CD8-positive, alpha-beta memory T cell (primary cell): Measurements from ENCODE around the gene KCNAB2. TPM values are rescaled to one million over a fixed set of nuclear protein-coding genes. Genes with fewer than 3 reads are reported as not detected.

Experiments used
- CTCF ChIA-PET: fragments of 350-600 bp; sonication (Branson Sonifier 250); formaldehyde crosslinking; loops from one replicate; lab custom pipeline; 2021; ENCODE audit warnings: antibody characterized with exemption; lab: Charles Lee
- POLR2A ChIA-PET: fragments of 350-600 bp; sonication (Branson Sonifier 250); formaldehyde crosslinking; loops from one replicate; lab custom pipeline; 2021; ENCODE audit warnings: antibody characterized with exemption; lab: Charles Lee
- DNase-seq, 5 donors: peaks; one replicate each; pipeline versions ENCODE4 v3.0.0 to v3.0.0-alpha.2; 2020 to 2022; ENCODE audit warnings: mixed read lengths in 1 of 5
- H3K27ac ChIP-seq: one replicate; pipeline ENCODE4 v1.7.0; 2013; ENCODE audit warnings: low read depth, mild to moderate bottlenecking, low read length, moderate library complexity
- H3K27me3 ChIP-seq: 2 replicates; pipeline ENCODE4 v1.7.0; 2013; ENCODE audit warnings: low read length, mild to moderate bottlenecking; ENCODE audit not compliant: insufficient read depth, poor library complexity, severe bottlenecking
- H3K36me3 ChIP-seq: 2 replicates; pipeline ENCODE4 v1.7.0; 2013; ENCODE audit warnings: mild to moderate bottlenecking, low read length, moderate library complexity; ENCODE audit not compliant: insufficient read depth
- H3K4me1 ChIP-seq: 2 replicates; pipeline ENCODE4 v1.7.0; 2013; ENCODE audit warnings: mild to moderate bottlenecking, low read length, moderate library complexity; ENCODE audit not compliant: insufficient read depth
- H3K4me3 ChIP-seq: 2 replicates; pipeline ENCODE4 v1.7.0; 2013; ENCODE audit warnings: mild to moderate bottlenecking, low read length
- H3K9me3 ChIP-seq: 2 replicates; pipeline ENCODE4 v1.7.0; 2013; ENCODE audit warnings: mild to moderate bottlenecking, low read length
- H3K27ac Mint-ChIP-seq, 8 donors: one replicate each; pipeline ENCODE4 v1.8.0; 2020 to 2021; ENCODE audit warnings: mixed read lengths in 8 of 8, mild to moderate bottlenecking in 6 of 8, inconsistent platforms in 3 of 8, moderate library complexity in 3 of 8
- H3K27me3 Mint-ChIP-seq, 2 donors: one replicate each; pipeline ENCODE4 v1.8.0; 2020 to 2021; ENCODE audit warnings: mixed read lengths in 2 of 2, mild to moderate bottlenecking in 1 of 2, moderate library complexity in 1 of 2
- H3K36me3 Mint-ChIP-seq, 3 donors: one replicate each; pipeline ENCODE4 v1.8.0; 2020 to 2021; ENCODE audit warnings: mixed read lengths in 3 of 3, inconsistent platforms in 1 of 3, mild to moderate bottlenecking in 1 of 3
- H3K4me1 Mint-ChIP-seq, 3 donors: one replicate each; pipeline ENCODE4 v1.8.0; 2020 to 2021; ENCODE audit warnings: mixed read lengths in 3 of 3, inconsistent platforms in 1 of 3, mild to moderate bottlenecking in 1 of 3
- H3K4me3 Mint-ChIP-seq, 7 donors: one replicate each; pipeline ENCODE4 v1.8.0; 2020 to 2021; ENCODE audit warnings: mixed read lengths in 7 of 7, mild to moderate bottlenecking in 6 of 7, moderate library complexity in 4 of 7, inconsistent platforms in 2 of 7
- H3K9me3 Mint-ChIP-seq, 5 donors: one replicate each; pipeline ENCODE4 v1.8.0; 2020 to 2022; ENCODE audit warnings: mixed read lengths in 5 of 5, mild to moderate bottlenecking in 3 of 5, moderate library complexity in 2 of 5, inconsistent platforms in 1 of 5
- polyA plus RNA-seq: library from polyadenylated mRNA; unstranded; fragments of 300-500 nt; fragmentation: Illumina TruSeq; gene quantifications from one replicate; pipeline ENCODE4 v1.2.3, GENCODE V29; 2021
- total RNA-seq, 2 experiments: library from RNA; stranded (reverse); gene quantifications; one replicate each; pipeline ENCODE4 v1.2.3, GENCODE V29; 2021

The KCNAB2 gene
- total and polyA plus RNA-seq, 3 experiments from 2014 or later = 52.6 to 171 (median 171) TPM

GRCh38 chr1:6001992-6002576 lies 43.6 kb upstream of the KCNAB2 start:
- H3K4me3 Mint-ChIP-seq = peak overlapping the region in 1 of 7 donors; percentile 59
- no peaks in the 10 kb centered on the region for H3K4me1 ChIP-seq
- DNase-seq = peak in 1 of 5 donors; percentile 57
- H3K27me3 Mint-ChIP-seq = no peaks in the 10 kb centered on the region
- peak overlapping the region in 3 of 8 donors; percentile 12 to 76 (median 24) for H3K27ac Mint-ChIP-seq
- no peak overlapping the region for H3K4me3 ChIP-seq
- peaks cover 37 to 75% (median 43%) of the 10 kb centered on the region in 3 donors for H3K4me1 Mint-ChIP-seq
- ChIA-PET POLR2A (no interaction called here), CTCF (interaction anchor here (1.4 kb wide), 1 partner anchor 9 kb away, joined by 3 read pairs; no protein-coding TSS in a partner anchor)
- no peaks in the 10 kb centered on the region for H3K27me3 ChIP-seq
- no peak overlapping the region for H3K27ac ChIP-seq
- H3K36me3 Mint-ChIP-seq = peaks cover 0 to 23% (median 0%) of the 10 kb centered on the region in 3 donors
- no peaks in the 10 kb centered on the region for H3K9me3 Mint-ChIP-seq
- no peaks in the 10 kb centered on the region for H3K36me3 ChIP-seq
- H3K9me3 ChIP-seq = no peaks in the 10 kb centered on the region

GRCh38 chr1:6002714-6003501 lies 42.8 kb upstream of the KCNAB2 start:
- H3K36me3 Mint-ChIP-seq = peaks cover 0 to 17% (median 0%) of the 10 kb centered on the region in 3 donors
- H3K4me1 ChIP-seq = no peaks in the 10 kb centered on the region
- no peaks in the 10 kb centered on the region for H3K27me3 Mint-ChIP-seq
- H3K27me3 ChIP-seq = no peaks in the 10 kb centered on the region
- POLR2A ChIA-PET = no interaction called here
- H3K9me3 Mint-ChIP-seq = no peaks in the 10 kb centered on the region
- DNase-seq = peak in 1 of 5 donors; percentile 15
- H3K9me3 ChIP-seq = no peaks in the 10 kb centered on the region
- CTCF ChIA-PET = interaction anchor here (1.4 kb wide), 1 partner anchor 10 kb away, joined by 3 read pairs; no protein-coding TSS in a partner anchor
- peaks cover 34 to 74% (median 43%) of the 10 kb centered on the region in 3 donors for H3K4me1 Mint-ChIP-seq
- H3K4me3 Mint-ChIP-seq = peak overlapping the region in 2 of 7 donors; percentile 31 to 80
- H3K27ac Mint-ChIP-seq = peak overlapping the region in 3 of 8 donors; percentile 48 to 84 (median 74)
- no peak overlapping the region for H3K4me3 ChIP-seq
- no peak overlapping the region for H3K27ac ChIP-seq
- H3K36me3 ChIP-seq = no peaks in the 10 kb centered on the region

GRCh38 chr1:6003568-6004411 lies 41.9 kb upstream of the KCNAB2 start:
- Mint-ChIP-seq H3K4me1 (peaks cover 32 to 66% (median 37%) of the 10 kb centered on the region in 3 donors), H3K27me3 (no peaks in the 10 kb centered on the region), H3K9me3 (no peaks in the 10 kb centered on the region), H3K27ac (peak overlapping the region in 4 of 8 donors; percentile 14 to 84 (median 40)), H3K36me3 (peaks cover 0 to 20% (median 0%) of the 10 kb centered on the region in 3 donors), H3K4me3 (peak overlapping the region in 2 of 7 donors; percentile 50 to 52)
- no peaks in the 10 kb centered on the region for H3K9me3 ChIP-seq
- H3K4me1 ChIP-seq = no peaks in the 10 kb centered on the region
- H3K27me3 ChIP-seq = no peaks in the 10 kb centered on the region
- no peak overlapping the region for H3K27ac ChIP-seq
- H3K4me3 ChIP-seq = no peak overlapping the region
- DNase-seq = peak in 1 of 5 donors; percentile 65
- POLR2A ChIA-PET = no interaction called here
- CTCF ChIA-PET = interaction anchor here (1.4 kb wide), 1 partner anchor 11 kb away, joined by 3 read pairs; no protein-coding TSS in a partner anchor
- H3K36me3 ChIP-seq = no peaks in the 10 kb centered on the region

- no peaks in the 10 kb centered on the region for H3K9me3 ChIP-seq
- H3K4me3 Mint-ChIP-seq = peak overlapping the region in 2 of 7 donors; percentile 50 to 52
- H3K9me3 Mint-ChIP-seq = no peaks in the 10 kb centered on the region
- no peak overlapping the region for H3K27ac ChIP-seq
- no peaks in the 10 kb centered on the region for H3K27me3 Mint-ChIP-seq
- H3K4me3 ChIP-seq = no peak overlapping the region
- H3K27me3 ChIP-seq = no peaks in the 10 kb centered on the region
- peaks cover 30 to 64% (median 39%) of the 10 kb centered on the region in 3 donors for H3K4me1 Mint-ChIP-seq
- H3K4me1 ChIP-seq = peaks cover 4% of the 10 kb centered on the region
- H3K36me3 ChIP-seq = no peaks in the 10 kb centered on the region
- peak overlapping the region in 3 of 8 donors; percentile 19 to 84 (median 63) for H3K27ac Mint-ChIP-seq
- peaks cover 0 to 22% (median 0%) of the 10 kb centered on the region in 3 donors for H3K36me3 Mint-ChIP-seq
- ChIA-PET CTCF (no interaction called here), POLR2A (no interaction called here)
- DNase-seq = no peak
Measured at GRCh38 chr1:6004412-6005123, 41.1 kb upstream of the KCNAB2 start.

- peaks cover 0 to 19% (median 0%) of the 10 kb centered on the region in 3 donors for H3K36me3 Mint-ChIP-seq
- no peak overlapping the region for H3K4me3 ChIP-seq
- no peaks in the 10 kb centered on the region for H3K36me3 ChIP-seq
- ChIA-PET CTCF (interaction anchor here (1.2 kb wide), 1 partner anchor 19 kb away, joined by 3 read pairs; no protein-coding TSS in a partner anchor), POLR2A (no interaction called here)
- no peaks in the 10 kb centered on the region for H3K9me3 Mint-ChIP-seq
- H3K4me3 Mint-ChIP-seq = no peak overlapping the region
- H3K27ac ChIP-seq = no peak overlapping the region
- peaks cover 4% of the 10 kb centered on the region for H3K4me1 ChIP-seq
- H3K27me3 ChIP-seq = no peaks in the 10 kb centered on the region
- DNase-seq = no peak
- H3K27me3 Mint-ChIP-seq = no peaks in the 10 kb centered on the region
- H3K9me3 ChIP-seq = no peaks in the 10 kb centered on the region
- peak overlapping the region in 3 of 8 donors; percentile 17 to 44 (median 38) for H3K27ac Mint-ChIP-seq
- peaks cover 25 to 61% (median 42%) of the 10 kb centered on the region in 3 donors for H3K4me1 Mint-ChIP-seq
Measured at GRCh38 chr1:6005276-6005917, 40.3 kb upstream of the KCNAB2 start.

GRCh38 chr1:6006882-6007281 lies 38.8 kb upstream of the KCNAB2 start:
- H3K27ac ChIP-seq = no peak overlapping the region
- Mint-ChIP-seq H3K27ac (peak overlapping the region in 3 of 8 donors; percentile 56 to 81 (median 73)), H3K27me3 (no peaks in the 10 kb centered on the region), H3K4me1 (peaks cover 31 to 59% (median 47%) of the 10 kb centered on the region in 3 donors), H3K9me3 (no peaks in the 10 kb centered on the region), H3K4me3 (peak overlapping the region in 1 of 7 donors; percentile 37), H3K36me3 (peaks cover 0 to 19% (median 0%) of the 10 kb centered on the region in 3 donors)
- no peak overlapping the region for H3K4me3 ChIP-seq
- ChIA-PET CTCF (interaction anchor here (1.2 to 2.1 kb wide), 2 partner anchors 14 to 18 kb away, joined by 3 to 7 read pairs; partner anchors contain the start of gene NPHP4), POLR2A (interaction anchor here (1.0 kb wide), 1 partner anchor 19 kb away, joined by 3 read pairs; no protein-coding TSS in a partner anchor)
- H3K27me3 ChIP-seq = no peaks in the 10 kb centered on the region
- H3K36me3 ChIP-seq = no peaks in the 10 kb centered on the region
- H3K9me3 ChIP-seq = no peaks in the 10 kb centered on the region
- peaks cover 4% of the 10 kb centered on the region for H3K4me1 ChIP-seq
- peak in 1 of 5 donors; percentile 37 for DNase-seq
